GM18499 (cell line): ENCODE measurements around the gene IFI27L2.

ENCODE experiments used
- ATAC-seq: cut with Tn5 transposase; IDR thresholded peaks from one replicate; pipeline ENCODE4 v1.9.1; 2021; ENCODE audit warnings: moderate number of reproducible peaks; ENCODE audit not compliant: insufficient read depth, unreplicated experiment

IFI27L2 gene

DNA sequence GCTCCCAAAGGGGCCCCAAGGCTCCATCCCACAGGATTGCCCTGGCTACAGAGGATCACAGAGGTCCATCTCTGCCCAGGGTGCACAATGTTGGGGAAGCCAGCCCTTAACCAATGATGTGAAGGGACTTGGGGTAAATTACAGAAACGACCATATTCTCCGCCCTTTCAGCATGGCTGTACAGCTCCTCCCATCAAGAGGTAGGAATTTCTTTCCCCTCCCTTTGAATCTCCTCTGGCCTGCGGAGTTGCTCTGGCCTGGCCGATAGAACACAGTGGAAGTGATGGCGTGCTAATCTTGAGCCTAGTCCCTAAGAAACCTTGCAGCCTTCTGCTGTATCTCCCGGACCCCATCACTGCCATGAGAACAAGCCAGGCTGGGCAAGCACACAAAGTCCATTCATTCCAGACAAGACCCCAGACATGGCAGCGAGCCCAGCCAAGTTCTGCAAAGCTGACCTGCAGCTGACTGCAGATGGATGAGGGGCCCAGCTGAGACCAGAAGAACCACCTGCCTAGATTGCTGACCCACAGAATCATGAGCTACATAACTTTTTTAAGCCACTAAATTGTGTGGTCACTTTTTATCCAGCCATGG lies 25.8 kb downstream of the IFI27L2 start:
- ATAC-seq: no peak

- ATAC-seq: no peak
These were observed 26.5 kb downstream of the IFI27L2 start for GRCh38 chr14:94102768-94103482.

- no peak for ATAC-seq
These were observed 27.7 kb downstream of the IFI27L2 start for GRCh38 chr14:94101748-94102147.

DNA sequence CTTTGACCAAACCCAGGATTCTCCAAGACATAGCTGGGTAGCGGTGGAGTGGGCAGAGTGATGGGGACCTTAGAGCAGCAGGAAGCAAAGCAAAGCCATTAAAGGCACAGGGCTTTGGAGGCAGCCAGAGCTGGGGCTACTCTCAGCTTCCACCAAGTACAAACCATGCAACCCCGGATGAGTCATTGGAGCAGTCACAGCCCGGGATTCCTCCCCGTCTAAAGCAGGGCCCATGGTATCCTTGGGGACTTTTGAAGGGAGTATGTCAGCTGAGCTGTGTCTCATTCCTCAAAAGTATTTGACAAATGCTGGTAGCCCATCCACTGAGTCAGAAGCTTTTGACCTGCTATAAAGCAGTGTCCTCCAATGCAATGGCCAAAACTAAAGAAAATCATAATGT lies 28.6 kb downstream of the IFI27L2 start:
- no peak for ATAC-seq

DNA sequence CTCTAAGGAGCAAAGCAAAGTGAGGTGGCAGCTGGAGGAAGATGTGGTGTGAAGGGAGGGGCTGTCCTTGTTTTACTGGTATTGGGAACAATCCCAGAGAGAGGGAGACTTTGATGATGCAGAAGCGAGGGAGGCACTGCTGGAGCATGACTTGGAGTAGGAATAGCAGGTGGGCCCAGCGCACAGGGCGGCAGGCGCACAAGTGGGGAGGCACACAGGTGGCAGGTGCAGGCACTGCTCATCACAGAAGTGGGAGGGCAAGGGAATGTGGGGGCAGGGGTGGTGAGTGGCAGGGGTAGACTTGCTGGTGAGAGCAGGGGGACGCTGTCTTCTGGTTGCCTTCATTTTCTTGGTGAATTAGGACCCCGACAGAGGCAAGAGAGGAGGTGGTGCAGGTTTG lies 30.4 kb downstream of the IFI27L2 start:
- ATAC-seq: no peak

- no peak for ATAC-seq
These were observed 30.9 kb downstream of the IFI27L2 start for GRCh38 chr14:94098326-94098992.

DNA sequence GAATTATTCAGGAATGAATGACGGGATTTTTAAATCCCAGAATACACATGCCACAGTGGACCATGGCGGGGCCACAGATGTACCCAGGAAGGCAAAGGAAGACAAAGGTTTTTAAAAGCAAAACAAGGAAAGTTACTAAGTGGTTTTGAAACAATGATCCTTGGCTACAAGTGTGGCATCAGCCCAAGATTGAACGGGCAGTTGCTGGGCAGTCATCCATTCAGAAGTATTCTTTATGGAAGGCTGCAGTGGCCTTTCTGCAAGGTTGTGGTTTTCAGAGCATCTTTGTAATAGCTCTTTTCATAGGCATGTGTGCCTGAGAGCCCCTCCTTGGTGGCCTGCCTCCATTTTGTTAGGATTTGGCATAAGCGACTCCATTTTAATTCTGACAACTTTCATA lies 32.3 kb downstream of the IFI27L2 start:
- ATAC-seq: no peak

DNA sequence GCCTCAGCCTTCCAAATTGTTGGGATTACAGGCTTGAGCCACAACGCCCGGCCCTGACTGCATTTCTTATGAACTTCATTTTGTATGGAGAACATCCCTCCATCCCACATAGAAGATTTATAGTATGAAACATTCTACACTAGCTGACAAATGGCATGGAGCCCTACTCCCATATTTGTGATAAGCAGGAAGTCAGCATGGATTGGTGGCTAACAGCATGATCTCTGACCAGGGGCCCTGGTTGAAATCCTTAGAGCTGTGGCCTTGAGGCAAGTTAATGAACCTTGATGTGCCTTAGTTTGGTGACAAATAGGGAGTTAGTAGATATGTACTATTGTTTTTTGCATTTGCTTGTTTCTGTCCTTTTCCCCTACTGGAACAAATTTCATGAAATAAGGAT lies 36.0 kb downstream of the IFI27L2 start:
- ATAC-seq: no peak

DNA sequence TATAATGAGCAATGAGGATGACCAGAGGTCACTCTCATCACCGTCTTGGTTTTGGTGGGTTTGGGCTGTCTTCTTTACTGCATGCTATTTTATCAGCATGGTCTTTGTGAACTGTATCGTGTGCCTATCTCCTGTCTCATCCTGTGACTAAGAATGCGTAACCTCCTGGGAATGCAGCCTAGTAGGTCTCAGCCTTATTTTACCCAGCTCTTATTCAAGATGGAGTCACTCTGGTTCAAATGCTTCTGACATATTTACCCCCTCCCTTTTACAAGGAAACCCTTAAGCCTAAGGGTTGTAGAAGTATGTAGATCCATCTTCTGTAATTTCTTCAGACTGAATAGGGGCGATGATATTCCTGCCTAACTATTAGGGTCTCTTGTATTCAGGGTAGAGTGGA lies 39.9 kb downstream of the IFI27L2 start:
- no peak for ATAC-seq

DNA sequence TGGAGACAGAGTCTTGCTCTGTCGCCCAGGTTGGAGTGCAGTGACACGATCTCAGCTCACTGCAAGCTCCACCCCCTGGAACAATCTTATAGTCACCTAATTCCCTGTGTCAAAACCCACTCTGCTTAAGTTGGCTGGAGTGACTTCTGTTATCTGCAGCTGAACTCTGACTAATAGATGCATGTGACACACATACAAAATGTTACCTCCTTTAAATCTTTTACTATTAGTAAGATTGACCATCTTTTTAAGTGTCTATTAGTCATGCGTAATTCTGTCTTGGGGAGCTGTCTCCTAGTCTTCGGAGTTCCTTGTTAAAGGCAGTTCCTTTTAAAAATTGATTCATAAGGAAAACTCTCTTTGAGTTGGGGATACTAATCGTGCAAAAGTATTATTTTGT lies 40.9 kb downstream of the IFI27L2 start:
- ATAC-seq: no peak

- no peak for ATAC-seq
These were observed 41.5 kb downstream of the IFI27L2 start for GRCh38 chr14:94087891-94088290.

GRCh38 chr14:94081386-94081820 lies 48.0 kb downstream of the IFI27L2 start:
- peak; percentile 11 for ATAC-seq

- ATAC-seq: peak; percentile 91
These were observed 48.6 kb downstream of the IFI27L2 start, which contains the start of the genes DDX24 and IFI27L1 for GRCh38 chr14:94080621-94081385. DDX24 (minus strand) TSS chr14:94081202; CDS start chr14:94079742, 1,460 bp downstream. IFI27L1 (plus strand) TSS chr14:94081310; CDS start chr14:94096938, 15,628 bp downstream.

DNA sequence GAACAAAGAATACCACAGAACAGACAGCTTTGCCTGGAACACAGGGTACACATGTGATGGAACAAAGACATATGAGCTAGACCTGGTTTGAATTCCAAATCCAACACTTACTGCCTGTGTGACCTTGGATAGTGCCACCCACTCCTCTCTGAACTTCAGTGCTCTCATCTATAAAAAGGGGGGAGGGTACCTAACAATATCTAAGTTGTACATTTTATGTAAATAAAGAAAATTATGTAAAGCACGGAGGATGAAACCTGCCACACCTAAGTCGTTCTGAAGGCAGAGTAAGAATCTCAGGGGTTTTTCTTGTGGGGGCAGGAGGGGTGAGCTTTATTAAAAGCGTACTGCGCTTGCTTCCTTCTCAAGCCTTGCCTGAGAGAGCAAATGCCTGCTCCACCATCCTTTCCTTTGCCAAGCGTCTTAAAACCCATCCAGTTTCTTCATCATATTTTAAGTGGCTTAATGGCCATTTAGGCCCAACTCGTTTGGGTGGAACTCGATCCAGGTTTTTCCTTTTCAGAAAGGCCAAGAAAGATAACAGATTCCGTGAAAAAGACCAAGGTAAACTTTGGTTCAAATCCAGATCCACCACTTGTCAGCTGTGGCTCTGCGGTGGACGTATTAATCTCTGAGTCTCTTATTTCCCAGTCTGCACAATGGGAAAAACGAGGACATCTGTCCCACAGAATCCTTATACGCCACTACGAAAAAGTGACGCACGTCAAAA lies 49.3 kb downstream of the IFI27L2 start:
- no peak for ATAC-seq

DNA sequence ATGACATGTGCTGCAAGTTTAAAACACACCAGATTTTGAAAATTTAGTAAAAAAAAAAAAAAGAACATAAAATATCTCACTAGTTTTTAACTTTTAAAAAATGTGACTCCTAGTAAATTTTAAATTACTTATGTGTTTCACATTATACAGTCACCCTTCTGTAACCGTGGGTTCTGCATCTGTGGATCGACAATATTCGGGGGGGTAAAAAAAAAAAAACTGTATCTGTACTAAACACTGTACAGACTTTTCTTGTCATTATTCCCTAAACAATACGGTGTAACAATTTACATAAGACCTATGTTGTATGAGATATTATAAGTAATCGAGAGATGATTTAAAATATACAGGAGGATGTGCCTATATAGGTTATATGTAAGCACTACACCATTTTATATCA lies 51.6 kb downstream of the IFI27L2 start:
- ATAC-seq: no peak
